Large intestine (tissue), 3 donors: ENCODE measurements around the gene PAK6. TPM values are rescaled to one million over a fixed set of nuclear protein-coding genes. Genes with fewer than 3 reads are reported as not detected.

ENCODE experiments used
- DNase-seq, 2 donors: peaks; one replicate each; pipeline versions ENCODE4 v3.0.0 to v3.0.0-alpha.2; 2013
- H3K27ac ChIP-seq: one replicate; pipeline ENCODE4 v1.5.1; 2013; ENCODE audit warnings: low read length
- H3K27me3 ChIP-seq: 2 replicates; pipeline ENCODE4 v1.6.1; 2013; ENCODE audit warnings: low read length; ENCODE audit not compliant: control insufficient read depth, insufficient read depth
- H3K36me3 ChIP-seq: 2 replicates; pipeline ENCODE4 v1.6.1; 2013; ENCODE audit warnings: low read length; ENCODE audit not compliant: control insufficient read depth, insufficient read depth
- H3K4me1 ChIP-seq: one replicate; pipeline ENCODE4 v1.6.1; 2013; ENCODE audit warnings: low read length; ENCODE audit not compliant: control insufficient read depth, insufficient read depth
- H3K4me3 ChIP-seq: one replicate; pipeline ENCODE4 v1.5.1; 2013; ENCODE audit warnings: low read length
- H3K9me3 ChIP-seq: one replicate; pipeline ENCODE4 v1.6.1; 2013; ENCODE audit warnings: mild to moderate bottlenecking, low read depth, low read length, moderate library complexity; ENCODE audit not compliant: control insufficient read depth
- WGBS: methylation state at CpG from one replicate; pipeline ENCODE4 v1.1.5; 2013; ENCODE audit warnings: low lambda C conversion rate; ENCODE audit not compliant: insufficient coverage; 5-methylcytosine and 5-hydroxymethylcytosine counted together
- polyA plus RNA-seq: library from polyadenylated mRNA; unstranded; fragments of 120-200 nt; gene quantifications from one replicate; pipeline ENCODE4 v1.2.1, GENCODE V29; 2013

Gene PAK6
- polyA plus RNA-seq, 1 donor: 14.8 TPM

DNA sequence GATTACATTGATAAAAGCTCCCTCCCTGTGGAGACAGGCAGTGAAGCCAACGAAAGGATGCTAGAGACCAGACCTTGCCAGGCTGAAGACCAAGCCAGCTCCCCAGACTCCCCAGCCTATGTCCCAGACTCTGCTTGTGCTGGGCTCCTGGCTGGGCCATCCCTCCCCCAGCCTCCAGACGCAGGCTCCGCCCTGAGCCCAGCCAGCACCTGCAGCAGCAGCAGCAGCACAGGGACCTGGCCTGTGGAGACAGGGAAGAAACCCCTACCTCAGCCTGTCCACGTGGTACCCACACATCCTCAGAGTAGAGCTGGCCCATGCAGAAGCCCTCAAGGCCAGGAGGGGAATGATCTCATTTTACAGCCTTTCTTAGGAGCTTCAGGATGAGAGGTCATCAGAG, 30.7 kb downstream of the PAK6 start:
- H3K9me3 ChIP-seq: no peaks in the 10 kb centered on the region
- H3K4me3 ChIP-seq: no peak overlapping the region
- H3K4me1 ChIP-seq: no peaks in the 10 kb centered on the region
- no CpG with 5 or more reads among the region's 4 CpGs for WGBS
- no peak overlapping the region for H3K27ac ChIP-seq
- no peaks in the 10 kb centered on the region for H3K27me3 ChIP-seq
- peaks cover 47% of the 10 kb centered on the region for H3K36me3 ChIP-seq
- no peak for DNase-seq

DNA sequence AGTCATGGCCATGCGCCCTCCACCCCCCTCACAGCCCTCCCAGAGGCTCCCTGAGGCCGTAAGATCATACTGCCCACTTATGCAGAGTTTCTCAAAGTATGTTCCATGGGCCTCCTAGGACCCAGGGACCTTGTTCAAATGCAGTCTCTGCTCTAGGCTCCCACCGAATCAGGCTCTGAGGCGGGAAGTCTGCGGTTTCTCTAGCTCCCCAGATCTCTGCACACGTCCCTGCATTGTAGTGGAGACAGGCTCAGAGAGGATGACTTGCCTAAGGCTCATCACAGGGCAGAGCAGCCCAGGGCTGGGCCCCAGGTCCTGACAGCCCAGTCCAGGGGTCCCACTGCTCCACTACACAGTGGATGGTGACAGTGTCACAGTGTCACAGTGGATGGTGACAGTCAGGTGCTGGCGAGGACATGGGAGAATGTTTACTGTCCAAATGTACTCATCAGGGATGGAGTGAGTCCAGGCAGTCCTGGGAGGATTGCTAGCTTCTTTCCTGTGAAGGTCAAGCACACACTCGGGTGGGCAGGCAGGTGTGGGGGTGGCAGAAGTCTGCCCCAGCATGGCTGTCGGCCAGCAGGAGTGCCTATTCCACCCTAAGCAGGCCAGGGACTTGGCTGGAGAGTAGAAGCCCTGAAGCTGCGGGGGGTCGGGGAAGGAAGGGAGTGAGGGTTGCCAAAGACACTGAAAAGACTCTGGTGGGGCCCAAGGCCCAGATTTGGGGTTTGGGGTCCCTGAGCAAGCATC, 31.6 kb downstream of the PAK6 start:
- Histone ChIP-seq H3K36me3 (peaks cover 40% of the 10 kb centered on the region), H3K27me3 (no peaks in the 10 kb centered on the region), H3K4me3 (no peak overlapping the region), H3K9me3 (no peaks in the 10 kb centered on the region), H3K4me1 (no peaks in the 10 kb centered on the region), H3K27ac (no peak overlapping the region)
- no peak for DNase-seq
- no CpG with 5 or more reads among the region's 11 CpGs for WGBS

DNA sequence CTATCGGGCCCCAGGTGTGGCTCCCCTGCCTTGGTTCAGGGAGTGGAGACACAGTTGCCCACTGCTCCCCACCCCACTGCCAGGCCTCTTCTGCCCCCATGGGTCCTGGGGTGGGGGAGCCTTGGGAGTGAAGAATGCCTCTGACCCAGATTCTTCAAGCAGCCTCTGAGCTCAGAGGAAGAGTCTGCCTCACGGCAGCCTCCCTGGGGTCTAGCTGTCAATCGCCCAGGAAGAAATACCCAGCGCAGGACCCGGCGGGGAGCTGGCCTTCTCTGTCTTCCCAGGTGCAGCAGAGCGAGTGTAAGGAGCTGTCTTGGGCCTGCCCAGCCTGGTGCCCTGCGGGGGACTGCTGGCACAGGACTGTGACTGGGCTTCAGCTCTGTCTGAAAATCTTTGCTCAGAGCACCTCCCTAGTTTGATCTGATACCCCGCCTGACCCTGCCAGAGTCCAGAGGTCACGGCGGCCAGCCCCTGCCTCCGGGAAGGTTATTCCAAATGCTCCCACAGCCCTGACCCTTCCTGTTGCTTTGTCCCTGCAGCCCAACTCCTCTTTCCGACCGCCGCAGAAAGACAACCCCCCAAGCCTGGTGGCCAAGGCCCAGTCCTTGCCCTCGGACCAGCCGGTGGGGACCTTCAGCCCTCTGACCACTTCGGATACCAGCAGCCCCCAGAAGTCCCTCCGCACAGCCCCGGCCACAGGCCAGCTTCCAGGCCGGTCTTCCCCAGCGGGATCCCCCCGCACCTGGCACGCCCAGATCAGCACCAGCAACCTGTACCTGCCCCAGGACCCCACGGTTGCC, 33.0 kb downstream of the PAK6 start:
- no peak for DNase-seq
- no peak overlapping the region for H3K27ac ChIP-seq
- no CpG with 5 or more reads among the region's 25 CpGs for WGBS
- no peak overlapping the region for H3K4me3 ChIP-seq
- no peaks in the 10 kb centered on the region for H3K9me3 ChIP-seq
- H3K4me1 ChIP-seq: no peaks in the 10 kb centered on the region
- H3K27me3 ChIP-seq: no peaks in the 10 kb centered on the region
- H3K36me3 ChIP-seq: peaks cover 35% of the 10 kb centered on the region

DNA sequence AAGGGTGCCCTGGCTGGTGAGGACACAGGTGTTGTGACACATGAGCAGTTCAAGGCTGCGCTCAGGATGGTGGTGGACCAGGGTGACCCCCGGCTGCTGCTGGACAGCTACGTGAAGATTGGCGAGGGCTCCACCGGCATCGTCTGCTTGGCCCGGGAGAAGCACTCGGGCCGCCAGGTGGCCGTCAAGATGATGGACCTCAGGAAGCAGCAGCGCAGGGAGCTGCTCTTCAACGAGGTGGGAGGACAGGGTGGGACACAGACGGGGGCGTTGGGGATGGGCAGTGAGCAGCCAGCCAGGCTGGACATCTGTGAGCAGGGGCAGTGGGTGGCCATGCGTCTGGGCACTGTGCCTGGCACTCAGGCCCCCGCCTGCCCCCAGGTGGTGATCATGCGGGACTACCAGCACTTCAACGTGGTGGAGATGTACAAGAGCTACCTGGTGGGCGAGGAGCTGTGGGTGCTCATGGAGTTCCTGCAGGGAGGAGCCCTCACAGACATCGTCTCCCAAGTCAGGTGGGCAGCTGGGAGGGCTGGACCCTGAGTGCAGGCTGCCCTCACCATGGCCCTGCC, 33.7 kb downstream of the PAK6 start:
- H3K9me3 ChIP-seq: no peaks in the 10 kb centered on the region
- WGBS: no CpG with 5 or more reads among the region's 20 CpGs
- no peak for DNase-seq
- H3K4me3 ChIP-seq: no peak overlapping the region
- no peak overlapping the region for H3K27ac ChIP-seq
- H3K36me3 ChIP-seq: peaks cover 34% of the 10 kb centered on the region
- no peaks in the 10 kb centered on the region for H3K4me1 ChIP-seq
- H3K27me3 ChIP-seq: no peaks in the 10 kb centered on the region

DNA sequence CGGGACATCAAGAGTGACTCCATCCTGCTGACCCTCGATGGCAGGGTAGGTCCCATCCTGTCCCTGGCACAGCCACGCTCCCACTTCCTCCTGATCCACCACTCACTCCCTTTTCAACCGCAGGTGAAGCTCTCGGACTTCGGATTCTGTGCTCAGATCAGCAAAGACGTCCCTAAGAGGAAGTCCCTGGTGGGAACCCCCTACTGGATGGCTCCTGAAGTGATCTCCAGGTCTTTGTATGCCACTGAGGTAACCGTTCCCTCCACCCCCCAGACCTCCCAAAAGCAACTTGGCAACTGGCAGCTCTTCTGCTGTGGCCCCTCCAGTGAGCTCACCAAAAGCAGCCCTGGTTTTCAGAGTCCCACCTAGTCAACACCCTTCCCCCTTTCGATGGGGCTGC, 34.6 kb downstream of the PAK6 start:
- no CpG with 5 or more reads among the region's 9 CpGs for WGBS
- no peak for DNase-seq
- H3K27me3 ChIP-seq: peaks cover 6% of the 10 kb centered on the region

DNA sequence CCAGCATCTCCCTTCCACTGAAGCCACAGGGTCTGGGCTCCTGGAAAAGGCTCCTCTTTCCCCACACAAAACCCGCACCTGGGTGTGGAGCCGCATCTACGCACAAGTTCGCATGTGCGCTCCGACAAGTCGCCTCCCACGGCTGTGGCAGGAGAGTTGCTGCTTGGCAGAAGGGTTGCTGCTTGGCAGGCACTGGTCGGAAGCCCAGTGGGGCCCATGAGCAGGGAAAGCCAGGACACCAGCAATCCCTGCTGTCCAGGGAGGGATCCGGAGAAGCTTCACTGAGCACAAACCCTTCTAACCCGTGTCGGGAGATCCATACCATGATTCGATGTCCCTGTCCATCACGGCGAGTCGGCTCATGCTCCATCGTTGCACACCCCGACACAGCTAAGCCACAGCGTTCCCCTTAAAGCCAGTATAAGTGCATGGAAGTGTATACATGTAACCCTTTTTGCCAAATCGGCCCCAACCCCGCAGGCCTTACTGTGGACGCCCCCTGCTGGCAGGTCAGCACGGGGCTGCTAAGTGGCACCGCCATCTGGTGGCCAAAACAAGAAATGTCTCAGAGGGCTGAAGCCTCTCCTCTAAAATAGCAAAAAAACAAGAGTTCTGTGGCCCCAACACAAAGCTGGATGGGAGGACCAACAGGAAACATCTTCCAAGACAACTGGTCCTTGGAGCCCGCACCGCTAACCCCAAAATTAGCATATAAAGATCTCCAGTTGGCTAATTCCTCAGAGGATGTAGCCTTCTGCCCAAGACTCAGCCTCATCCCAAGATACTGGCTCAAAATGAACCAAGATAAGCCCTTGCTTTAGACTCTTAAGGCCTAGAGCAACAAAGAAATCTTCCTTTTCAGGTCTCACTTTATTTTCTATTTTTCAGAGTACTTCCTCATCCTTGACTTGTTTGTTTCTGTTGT, 35.7 kb downstream of the PAK6 start:
- no CpG with 5 or more reads among the region's 26 CpGs for WGBS
- H3K27me3 ChIP-seq: peaks cover 16% of the 10 kb centered on the region
- H3K9me3 ChIP-seq: no peaks in the 10 kb centered on the region
- no peak overlapping the region for H3K27ac ChIP-seq
- peaks cover 3% of the 10 kb centered on the region for H3K4me1 ChIP-seq
- H3K4me3 ChIP-seq: no peak overlapping the region
- H3K36me3 ChIP-seq: peaks cover 21% of the 10 kb centered on the region
- DNase-seq: peak; percentile 61 to 65

More for the DNA sequence above, 34.6 kb downstream of the PAK6 start:
- no peaks in the 10 kb centered on the region for H3K9me3 ChIP-seq
- no peak overlapping the region for H3K27ac ChIP-seq
- H3K4me3 ChIP-seq: no peak overlapping the region
- no peaks in the 10 kb centered on the region for H3K4me1 ChIP-seq
- peaks cover 25% of the 10 kb centered on the region for H3K36me3 ChIP-seq

DNA sequence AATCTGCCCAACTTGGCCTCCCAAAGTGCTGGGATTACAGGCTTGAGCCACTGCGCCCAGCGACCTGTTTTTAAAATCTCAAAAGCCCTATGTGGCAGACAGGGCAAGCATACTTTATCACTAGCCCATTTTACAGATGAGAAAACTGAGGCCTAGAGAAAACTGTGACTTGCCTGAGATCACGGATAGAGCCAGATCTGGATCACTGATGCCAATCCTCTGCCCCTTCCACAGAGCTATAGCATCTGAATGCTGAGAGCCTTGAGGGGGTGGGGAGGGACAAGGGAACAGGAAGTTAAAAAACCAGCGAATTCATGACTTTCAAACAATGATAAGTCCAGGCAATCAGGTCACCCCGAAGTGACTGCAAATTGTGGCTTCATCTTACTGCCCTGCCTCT, 36.7 kb downstream of the PAK6 start:
- peaks cover 10% of the 10 kb centered on the region for H3K4me1 ChIP-seq
- no peak overlapping the region for H3K27ac ChIP-seq
- peaks cover 5% of the 10 kb centered on the region for H3K9me3 ChIP-seq
- H3K27me3 ChIP-seq: peaks cover 25% of the 10 kb centered on the region
- DNase-seq: no peak
- H3K4me3 ChIP-seq: no peak overlapping the region
- no CpG with 5 or more reads among the region's 5 CpGs for WGBS
- peaks cover 19% of the 10 kb centered on the region for H3K36me3 ChIP-seq

DNA sequence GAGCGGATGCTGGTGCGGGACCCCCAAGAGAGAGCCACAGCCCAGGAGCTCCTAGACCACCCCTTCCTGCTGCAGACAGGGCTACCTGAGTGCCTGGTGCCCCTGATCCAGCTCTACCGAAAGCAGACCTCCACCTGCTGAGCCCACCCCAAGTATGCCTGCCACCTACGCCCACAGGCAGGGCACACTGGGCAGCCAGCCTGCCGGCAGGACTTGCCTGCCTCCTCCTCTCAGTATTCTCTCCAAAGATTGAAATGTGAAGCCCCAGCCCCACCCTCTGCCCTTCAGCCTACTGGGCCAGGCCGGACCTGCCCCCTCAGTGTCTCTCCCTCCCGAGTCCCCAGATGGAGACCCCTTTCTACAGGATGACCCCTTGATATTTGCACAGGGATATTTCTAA, 37.1 kb downstream of the PAK6 start:
- WGBS: no CpG with 5 or more reads among the region's 7 CpGs
- Histone ChIP-seq H3K9me3 (peaks cover 5% of the 10 kb centered on the region), H3K4me1 (peaks cover 10% of the 10 kb centered on the region), H3K36me3 (peaks cover 18% of the 10 kb centered on the region), H3K27ac (no peak overlapping the region), H3K27me3 (peaks cover 30% of the 10 kb centered on the region), H3K4me3 (no peak overlapping the region)
- no peak for DNase-seq

DNA sequence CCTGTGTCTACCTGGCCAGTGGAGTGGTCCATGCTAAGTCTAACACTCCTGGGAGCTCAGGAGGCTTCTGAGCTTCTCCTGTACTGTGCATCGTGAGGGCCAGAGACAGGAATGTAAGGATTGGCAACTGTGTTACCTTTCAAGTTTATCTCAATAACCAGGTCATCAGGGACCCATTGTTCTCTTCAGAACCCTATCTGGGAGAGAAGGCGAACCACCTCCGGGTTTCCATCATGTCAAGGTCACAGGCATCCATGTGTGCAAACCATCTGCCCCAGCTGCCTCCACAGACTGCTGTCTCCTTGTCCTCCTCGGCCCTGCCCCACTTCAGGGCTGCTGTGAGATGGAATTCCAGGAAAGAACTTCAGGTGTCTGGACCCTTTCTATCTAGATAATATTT, 38.1 kb downstream of the PAK6 start:
- WGBS: no CpG with 5 or more reads among the region's 4 CpGs
- Histone ChIP-seq H3K9me3 (peaks cover 10% of the 10 kb centered on the region), H3K4me1 (peaks cover 14% of the 10 kb centered on the region), H3K4me3 (no peak overlapping the region), H3K27ac (no peak overlapping the region), H3K36me3 (peaks cover 18% of the 10 kb centered on the region), H3K27me3 (peaks cover 37% of the 10 kb centered on the region)
- no peak for DNase-seq

DNA sequence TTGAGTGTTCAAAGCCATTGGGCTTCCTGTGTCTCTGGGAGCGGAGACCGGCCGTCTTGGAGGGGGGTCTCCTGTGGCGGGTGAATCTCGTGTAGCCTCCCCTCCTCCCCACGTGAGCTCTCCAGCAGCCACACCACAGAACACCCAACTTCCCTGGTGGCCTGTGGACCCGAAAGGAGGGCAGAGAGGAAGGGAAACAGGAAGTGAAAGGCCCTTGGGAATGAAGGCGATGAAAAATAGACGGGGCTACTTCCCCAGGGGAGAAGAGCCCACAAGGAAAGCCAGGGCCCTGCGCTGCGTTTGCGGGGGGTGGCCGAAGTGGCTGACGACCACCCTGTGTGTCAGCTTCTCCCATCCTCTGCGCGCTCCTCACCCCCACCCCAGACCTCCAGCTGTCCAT, 38.6 kb downstream of the PAK6 start:
- peaks cover 18% of the 10 kb centered on the region for H3K36me3 ChIP-seq
- 100% methylated on average over 1 of the region's 16 CpGs for WGBS
- peaks cover 14% of the 10 kb centered on the region for H3K4me1 ChIP-seq
- no peak overlapping the region for H3K4me3 ChIP-seq
- H3K27me3 ChIP-seq: peaks cover 43% of the 10 kb centered on the region
- H3K9me3 ChIP-seq: peaks cover 10% of the 10 kb centered on the region
- no peak overlapping the region for H3K27ac ChIP-seq
- DNase-seq: no peak
